ENCODE data around the gene CTTNBP2. TPM values are rescaled to one million over a fixed set of nuclear protein-coding genes. Genes with fewer than 3 reads are reported as not detected.

CTTNBP2 gene
- total and polyA plus RNA-seq, 2 of the 4 experiments (the other 2 are of a cell fraction): 6.6 to 11.3 TPM

- Histone ChIP-seq H4K8ac (ENCODE audit: low read depth in 2 of 2, low read length in 2 of 2) (no peak overlapping the region; a peak in 1 of 4 replicates), H2BK15ac (ENCODE audit: low read depth, low read length) (no peak overlapping the region), H2BK120ac (ENCODE audit: low read depth, low read length) (no peak overlapping the region; the same call in 1 of the 2 replicates), H2AFZ (replicated peaks; ENCODE audit: low read length, poor library complexity) (no peak overlapping the region), H3K18ac (ENCODE audit: low read depth, low read length) (no peak overlapping the region; the same call in 1 of the 2 replicates), H3K14ac (replicated peaks; ENCODE audit: low read depth, low read length) (no peak overlapping the region), H3K4me2 (ENCODE audit: low read depth, low read length) (no peak overlapping the region), H4K91ac (ENCODE audit: insufficient read depth, low read depth, low read length) (no peak overlapping the region), H4K20me1 (ENCODE audit: insufficient read depth, low read length) (no peaks in the 10 kb centered on the region), H2AK5ac (ENCODE audit: low read depth, low read length) (no peak overlapping the region), H3K27me3 (ENCODE audit: control insufficient read depth, insufficient read depth, low read length) (no peaks in the 10 kb centered on the region), H2BK5ac (ENCODE audit: low read depth, low read length, poor library complexity, severe bottlenecking) (no peak overlapping the region), H3K23ac (ENCODE audit: low read depth, low read length) (no peak overlapping the region), H3K27ac (ENCODE audit: insufficient read depth, low read length) (no peak overlapping the region), H3K9me3 (ENCODE audit: control insufficient read depth, insufficient read depth, low read length) (no peaks in the 10 kb centered on the region), H4K5ac (ENCODE audit: low read depth, low read length) (no peak overlapping the region), H3K56ac (ENCODE audit: extremely low read depth, insufficient read depth, low read length) (no peak overlapping the region), H3K9ac (ENCODE audit: low read depth, low read length) (no peak overlapping the region), H3K9me1 (ENCODE audit: insufficient read depth, low read length) (no peaks in the 10 kb centered on the region), H2BK20ac (ENCODE audit: low read depth, low read length) (no peak overlapping the region), H3K36me3 (ENCODE audit: control insufficient read depth, insufficient read depth, low read length) (no peaks in the 10 kb centered on the region), H2AK9ac (replicated peaks; ENCODE audit: low read depth, low read length, poor library complexity) (no peak overlapping the region), H3K79me1 (ENCODE audit: low read depth in 1 of 2, low read length in 2 of 2) (no peaks in the 10 kb centered on the region; a peak in 1 of 4 replicates), H3K4me3 (ENCODE audit: insufficient read depth, low read depth, low read length) (no peak overlapping the region), H3K4ac (ENCODE audit: low read depth, low read length) (no peak overlapping the region), H3K4me1 (ENCODE audit: control insufficient read depth, insufficient read depth, low read length) (no peaks in the 10 kb centered on the region)
- dilution Hi-C loops (cut with HindIII; ENCODE audit: low sequenced_read_pairs, unreplicated experiment) (no loop called here), intact Hi-C loops (cut with micrococcal nuclease) (loop anchor here (5.0 to 10.0 kb wide), 4 partner anchors 130 to 785 kb away; no protein-coding TSS in a partner anchor), in situ Hi-C loops (cut with MboI; ENCODE audit: low sequenced_read_pairs) (loop anchor here (10.0 to 25.0 kb wide), 2 partner anchors 263 to 780 kb away; no protein-coding TSS in a partner anchor)
- CTCF ChIA-PET: interaction anchor here (0.6 to 2.2 kb wide), 4 partner anchors 245 to 317 kb away, joined by 3 to 20 read pairs (median 7); no protein-coding TSS in a partner anchor
- no peak for ATAC-seq (ENCODE audit: low read depth)
- DNase-seq: peak; percentile 12
- 100% methylated on average over 1 of the region's 2 CpGs; no CpG with 5 or more reads in 1 of the 2 experiments for WGBS, 2 experiments (ENCODE audit: extremely low coverage in 2 of 2, insufficient read length in 1 of 2)
- no TSS peak for BruUV-seq (replicated peaks)
- POLR2A ChIA-PET (ENCODE audit: unreplicated experiment): no interaction called here
- TF ChIP-seq CEBPB (IDR thresholded peaks at IDR 0.05; ENCODE audit: low read depth, low read length) (peak; percentile 44; the same call in 1 of the 2 replicates), FOS (IDR thresholded peaks at IDR 0.05; ENCODE audit: low read depth, low read length) (no peak), MXI1 (IDR thresholded peaks at IDR 0.05; ENCODE audit: borderline replicate concordance, low read depth, low read length) (no peak), ELK1 (IDR thresholded peaks at IDR 0.05; ENCODE audit: borderline replicate concordance, low read depth, low read length) (no peak)
These were observed 155.9 kb downstream of the CTTNBP2 start for GRCh38 chr7:117717357-117717756.
